Right atrium auricular region (tissue), 2 donors: ENCODE data around the gene TRIO. TPM values are rescaled to one million over a fixed set of nuclear protein-coding genes. Genes with fewer than 3 reads are reported as not detected.

Experiments used
- DNase-seq: peaks from one replicate; pipeline ENCODE4 v3.0.0-alpha.2; 2019; ENCODE audit warnings: low spot score
- H3K27ac ChIP-seq, 2 donors: fragments of 200-600 bp; sonication (generic); 1 replicate in 1 of 2; 2 replicates in 1 of 2; pipeline ENCODE4 v1.5.1; 2016 to 2019
- H3K27me3 ChIP-seq, 2 donors: fragments of 200-600 bp; sonication (generic); one replicate each; pipeline versions ENCODE4 v1.5.1 to v1.6.0; 2017 to 2019
- H3K36me3 ChIP-seq: fragments of 200-600 bp; sonication (generic); one replicate; pipeline ENCODE4 v1.5.1; 2016
- H3K4me1 ChIP-seq, 2 donors: fragments of 200-600 bp; sonication (generic); one replicate each; pipeline versions ENCODE4 v1.5.1 to v1.6.0; 2017 to 2019
- H3K4me3 ChIP-seq, 2 donors: fragments of 200-600 bp; sonication (generic); 1 replicate in 1 of 2; 2 replicates in 1 of 2; pipeline ENCODE4 v1.5.1; 2017 to 2019; ENCODE audit warnings: mild to moderate bottlenecking in 1 of 2, moderate library complexity in 1 of 2
- H3K9me3 ChIP-seq, 2 donors: fragments of 200-600 bp; sonication (generic); one replicate each; pipeline ENCODE4 v1.5.1; 2019
- total RNA-seq, 2 donors: library from RNA; depleted of rRNA; stranded (reverse); fragments of >200 nt; gene quantifications; one replicate each; pipeline ENCODE4 v1.1.0, GENCODE V29; 2016
- TF ChIP-seq, protein P1 (sequence below), 2 donors: fragments of 200-600 bp; sonication (generic); IDR thresholded peaks; one replicate each; pipeline ENCODE4 v1.5.1; 2019; ENCODE audit warnings: antibody characterized with exemption in 2 of 2

Gene TRIO
- total RNA-seq, 2 donors from 2014 or later, result 51.6 to 67.0 TPM

DNA sequence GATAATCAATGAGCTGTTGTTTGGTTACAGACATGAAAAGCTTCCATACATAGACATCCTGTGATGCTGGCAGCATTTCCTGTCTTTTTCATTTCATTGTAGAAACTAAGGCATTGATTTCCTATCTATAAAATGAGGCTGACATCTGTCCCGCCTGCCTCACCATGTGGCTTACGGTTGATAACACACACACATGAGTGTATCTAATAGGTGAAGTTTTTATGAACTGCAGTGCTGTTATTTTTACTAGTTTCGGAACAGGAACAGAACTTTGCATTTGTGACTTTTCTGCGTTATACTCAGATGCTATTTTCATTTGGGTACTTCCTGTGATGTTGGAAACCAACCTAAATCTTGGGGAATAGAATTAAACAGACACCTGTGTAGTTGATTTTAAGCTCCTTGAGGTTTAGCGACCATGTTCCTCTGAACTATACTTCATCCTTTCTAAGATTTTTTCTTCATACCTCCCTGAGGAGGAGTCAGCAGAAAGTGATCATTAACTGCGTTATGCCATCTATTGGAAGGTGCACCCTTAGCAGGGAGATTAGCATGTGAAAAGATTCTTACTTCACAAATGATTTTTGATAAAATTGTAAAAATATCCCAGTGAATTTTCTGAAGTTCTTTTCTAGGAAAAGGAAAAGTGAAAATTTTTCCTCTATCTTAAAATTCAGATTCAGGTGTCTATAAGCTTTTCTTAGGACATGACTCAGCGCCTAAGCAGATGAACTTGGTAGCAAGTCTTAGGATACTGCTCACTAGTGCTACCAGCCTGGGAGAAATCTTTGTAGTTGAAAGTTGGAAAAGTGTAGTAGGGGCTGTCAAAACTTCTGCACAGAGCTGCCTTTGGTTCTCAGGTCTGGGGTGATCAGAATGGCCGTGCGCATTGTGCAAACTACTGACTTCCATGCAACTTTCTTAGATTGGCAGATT lies 134.5 kb downstream of the TRIO start:
- no peaks in the 10 kb centered on the region for H3K27me3 ChIP-seq
- no peak overlapping the region for H3K4me3 ChIP-seq
- no peak overlapping the region for H3K27ac ChIP-seq
- TF ChIP-seq, protein P1, sequence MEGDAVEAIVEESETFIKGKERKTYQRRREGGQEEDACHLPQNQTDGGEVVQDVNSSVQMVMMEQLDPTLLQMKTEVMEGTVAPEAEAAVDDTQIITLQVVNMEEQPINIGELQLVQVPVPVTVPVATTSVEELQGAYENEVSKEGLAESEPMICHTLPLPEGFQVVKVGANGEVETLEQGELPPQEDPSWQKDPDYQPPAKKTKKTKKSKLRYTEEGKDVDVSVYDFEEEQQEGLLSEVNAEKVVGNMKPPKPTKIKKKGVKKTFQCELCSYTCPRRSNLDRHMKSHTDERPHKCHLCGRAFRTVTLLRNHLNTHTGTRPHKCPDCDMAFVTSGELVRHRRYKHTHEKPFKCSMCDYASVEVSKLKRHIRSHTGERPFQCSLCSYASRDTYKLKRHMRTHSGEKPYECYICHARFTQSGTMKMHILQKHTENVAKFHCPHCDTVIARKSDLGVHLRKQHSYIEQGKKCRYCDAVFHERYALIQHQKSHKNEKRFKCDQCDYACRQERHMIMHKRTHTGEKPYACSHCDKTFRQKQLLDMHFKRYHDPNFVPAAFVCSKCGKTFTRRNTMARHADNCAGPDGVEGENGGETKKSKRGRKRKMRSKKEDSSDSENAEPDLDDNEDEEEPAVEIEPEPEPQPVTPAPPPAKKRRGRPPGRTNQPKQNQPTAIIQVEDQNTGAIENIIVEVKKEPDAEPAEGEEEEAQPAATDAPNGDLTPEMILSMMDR (IDR thresholded peaks at IDR 0.05), result no peak
- no peak for DNase-seq
- H3K4me1 ChIP-seq, result peaks cover 0 to 6% of the 10 kb centered on the region in 2 donors
- no peaks in the 10 kb centered on the region for H3K9me3 ChIP-seq
- peaks cover 6% of the 10 kb centered on the region for H3K36me3 ChIP-seq

DNA sequence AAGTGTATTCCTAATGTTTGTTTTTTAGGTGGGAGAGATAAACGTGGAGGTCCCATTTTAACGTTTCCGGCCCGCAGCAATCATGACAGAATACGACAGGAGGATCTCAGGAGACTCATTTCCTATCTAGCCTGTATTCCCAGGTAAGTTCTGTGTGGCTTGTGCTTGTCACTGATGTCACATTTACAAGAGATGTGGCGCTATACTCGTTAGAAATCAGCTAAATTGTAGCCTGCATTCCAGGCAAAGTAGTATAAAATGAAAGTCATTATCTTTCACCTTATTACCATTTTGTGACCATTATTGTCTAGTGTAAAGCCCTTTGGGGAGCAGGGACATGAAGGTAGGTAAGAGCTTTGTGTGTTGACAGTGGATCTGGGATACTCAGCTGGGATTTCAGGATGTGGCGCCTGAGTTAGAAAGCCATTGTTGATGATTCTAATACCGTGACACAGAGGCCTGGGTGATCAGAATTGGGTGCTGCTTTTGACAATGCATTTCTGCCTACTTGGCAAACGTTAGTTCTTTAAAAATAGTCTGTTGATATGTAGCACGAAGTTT lies 137.2 kb downstream of the TRIO start:
- Histone ChIP-seq H3K4me3 (no peak overlapping the region), H3K36me3 (peaks cover 6% of the 10 kb centered on the region), H3K9me3 (no peaks in the 10 kb centered on the region), H3K27me3 (no peaks in the 10 kb centered on the region), H3K4me1 (peaks cover 0 to 6% of the 10 kb centered on the region in 2 donors), H3K27ac (no peak overlapping the region)
- TF ChIP-seq, protein P1 (IDR thresholded peaks at IDR 0.05), result no peak
- DNase-seq, result no peak

DNA sequence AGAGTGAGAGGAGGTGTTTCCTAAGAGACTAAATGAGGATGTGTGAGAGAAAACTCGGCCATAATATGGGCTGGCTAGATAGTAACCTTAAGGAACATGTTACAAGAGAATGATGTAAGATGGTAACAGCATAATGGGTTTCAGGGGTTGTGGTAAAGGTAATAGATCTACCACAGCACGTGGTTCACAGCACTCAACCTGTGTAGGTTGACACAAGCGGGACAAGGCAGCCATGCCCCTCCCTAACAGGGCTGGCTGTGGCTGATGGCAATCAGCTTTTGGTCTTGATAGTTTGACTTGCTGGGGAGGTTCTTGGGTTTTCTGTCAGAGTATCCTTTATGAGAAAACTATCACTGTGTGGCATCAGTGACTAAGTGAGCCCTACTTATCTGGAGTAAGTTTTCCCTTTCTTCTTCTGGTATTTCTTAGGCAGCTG lies 138.6 kb downstream of the TRIO start:
- no peak overlapping the region for H3K4me3 ChIP-seq
- peaks cover 6% of the 10 kb centered on the region for H3K36me3 ChIP-seq
- H3K4me1 ChIP-seq, result peaks cover 0 to 11% of the 10 kb centered on the region in 2 donors
- no peak for DNase-seq
- TF ChIP-seq, protein P1 (IDR thresholded peaks at IDR 0.05), result no peak
- no peaks in the 10 kb centered on the region for H3K27me3 ChIP-seq
- H3K9me3 ChIP-seq, result no peaks in the 10 kb centered on the region
- no peak overlapping the region for H3K27ac ChIP-seq

DNA sequence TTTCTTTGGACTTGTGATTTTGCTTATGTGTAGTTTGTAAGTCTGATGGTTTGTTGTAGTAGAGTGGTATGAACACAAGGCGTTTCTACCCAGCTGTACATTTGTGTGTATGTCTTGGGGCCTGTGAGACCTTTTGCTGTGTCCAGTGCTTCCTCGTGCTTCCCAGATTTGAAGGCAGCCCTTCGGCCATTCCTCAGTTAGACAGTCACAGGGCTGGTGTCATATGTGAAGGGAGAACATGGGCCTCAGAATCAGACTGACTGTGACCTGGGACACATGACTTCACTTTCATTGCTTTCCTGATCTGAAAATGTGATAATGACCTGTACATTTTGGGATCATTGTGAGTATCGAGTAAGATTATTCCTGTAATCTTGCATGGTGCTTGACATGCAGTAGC lies 140.0 kb downstream of the TRIO start:
- Histone ChIP-seq H3K4me1 (peaks cover 0 to 5% of the 10 kb centered on the region in 2 donors), H3K36me3 (peaks cover 6% of the 10 kb centered on the region), H3K9me3 (no peaks in the 10 kb centered on the region), H3K27me3 (no peaks in the 10 kb centered on the region), H3K4me3 (no peak overlapping the region), H3K27ac (no peak overlapping the region)
- TF ChIP-seq, protein P1 (IDR thresholded peaks at IDR 0.05), result no peak
- no peak for DNase-seq

DNA sequence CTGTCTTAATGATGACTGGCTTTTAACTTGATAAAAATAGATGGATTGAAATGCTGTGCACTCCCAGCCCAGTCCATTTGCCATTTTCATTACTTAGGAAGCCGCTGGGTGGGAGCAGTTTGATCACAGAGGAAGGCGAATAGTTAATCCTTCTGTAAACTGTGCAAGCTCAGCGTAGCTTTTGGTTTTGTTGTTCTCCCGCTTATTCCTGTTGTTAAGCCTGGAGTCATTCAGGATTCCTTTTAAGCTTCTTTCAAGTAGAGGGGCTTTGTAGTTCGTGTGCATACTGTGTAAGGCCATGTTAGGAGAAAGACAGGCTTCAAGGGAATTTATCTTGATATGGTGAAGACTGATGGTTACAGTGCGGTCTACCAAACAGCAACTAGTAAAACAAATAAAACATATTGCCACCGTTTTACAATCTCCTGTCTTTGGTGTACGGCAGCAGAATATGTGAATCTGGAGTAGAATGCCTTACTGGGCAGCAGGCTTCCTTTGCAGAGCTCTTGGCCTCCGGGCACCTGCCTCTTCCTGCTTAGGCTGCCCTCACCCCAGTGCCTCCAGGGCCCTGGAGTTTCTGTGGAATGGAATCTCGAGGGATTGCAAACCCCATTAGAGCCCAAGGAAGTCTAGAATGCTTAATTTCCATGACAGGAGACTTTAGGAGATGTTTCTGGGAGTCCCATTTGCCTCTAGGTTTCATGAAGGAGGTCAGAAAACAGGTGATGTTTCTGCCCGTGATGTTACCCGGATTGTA lies 141.4 kb downstream of the TRIO start:
- no peak for DNase-seq
- Histone ChIP-seq H3K4me1 (peaks cover 0 to 5% of the 10 kb centered on the region in 2 donors), H3K27ac (no peak overlapping the region), H3K4me3 (no peak overlapping the region), H3K27me3 (no peaks in the 10 kb centered on the region), H3K36me3 (peaks cover 6% of the 10 kb centered on the region), H3K9me3 (no peaks in the 10 kb centered on the region)
- TF ChIP-seq, protein P1 (IDR thresholded peaks at IDR 0.05), result no peak
